CD4-positive, alpha-beta T cell treated with Interleukin-4 for 4 hours (primary cell): Measurements from ENCODE around the gene EBI3.
A peak's percentile ranks its signal among the peaks of the same experiment; 100 is the strongest.
"Not testable (repeated sequence)": the region's sequence is repeated elsewhere in the genome, so short reads cannot be mapped to it uniquely, and the experiment has no call there.

Experiments used
- DNase-seq: peaks from one replicate; pipeline ENCODE4 v3.0.0-alpha.2; 2020

EBI3 gene

GRCh38 chr19:4200940-4201542 lies 28.3 kb upstream of the EBI3 start:
- no peak for DNase-seq

GRCh38 chr19:4201798-4202197 lies 27.5 kb upstream of the EBI3 start:
- DNase-seq: no peak

- no peak for DNase-seq
These were observed 22.4 kb upstream of the EBI3 start for GRCh38 chr19:4206818-4207484.

- DNase-seq: no peak
These were observed 20.8 kb upstream of the EBI3 start for GRCh38 chr19:4208385-4209094.

GRCh38 chr19:4210166-4210731 lies 19.1 kb upstream of the EBI3 start:
- DNase-seq: no peak

- DNase-seq: no peak
These were observed 16.2 kb upstream of the EBI3 start for GRCh38 chr19:4213116-4213515.

- no peak for DNase-seq
These were observed 13.5 kb upstream of the EBI3 start for GRCh38 chr19:4215807-4216206.

GRCh38 chr19:4216846-4217245 lies 12.5 kb upstream of the EBI3 start:
- DNase-seq: no peak

GRCh38 chr19:4217429-4218264 lies 11.7 kb upstream of the EBI3 start:
- no peak for DNase-seq

GRCh38 chr19:4218523-4218922 lies 10.8 kb upstream of the EBI3 start:
- not testable (repeated sequence) for DNase-seq

GRCh38 chr19:4220188-4220587 lies 9.1 kb upstream of the EBI3 start:
- DNase-seq: no peak

GRCh38 chr19:4224470-4224869 lies 4.9 kb upstream of the EBI3 start:
- no peak for DNase-seq

- no peak for DNase-seq
These were observed 3.4 kb upstream of the EBI3 start for GRCh38 chr19:4225885-4226284.

- DNase-seq: no peak
These were observed 1.6 kb upstream of the EBI3 start for GRCh38 chr19:4227771-4228170.

GRCh38 chr19:4228765-4229178 lies 551 bp upstream of the EBI3 start:
- DNase-seq: no peak

- not testable (repeated sequence) for DNase-seq
These were observed 914 bp downstream of the EBI3 start for GRCh38 chr19:4230237-4230636.

GRCh38 chr19:4231521-4231920 lies 2.2 kb downstream of the EBI3 start:
- not testable (repeated sequence) for DNase-seq

GRCh38 chr19:4232139-4232538 lies 2.8 kb downstream of the EBI3 start:
- DNase-seq: not testable (repeated sequence)

GRCh38 chr19:4232614-4233281 lies 3.4 kb downstream of the EBI3 start:
- no peak for DNase-seq

- peak; percentile 30 for DNase-seq
These were observed 4.0 kb downstream of the EBI3 start for GRCh38 chr19:4233282-4233853.

GRCh38 chr19:4234142-4234861 lies 5.0 kb downstream of the EBI3 start:
- DNase-seq: no peak
